GM13977 (cell line): ENCODE results near the gene CEACAM8.

ENCODE experiments used
- DNase-seq: peaks from one replicate; pipeline ENCODE4 v3.0.0; 2012; ENCODE audit warnings: low spot score
- in situ Hi-C: fragments of 300-500 bp; cut with MboI; formaldehyde crosslinking; loops from one replicate; pipeline ENCODE4 v1.12.0; 2022; ENCODE audit warnings: low sequenced_read_pairs, low pct_unique_long_range_greater_than_20kb, mixed read lengths, inconsistent platforms; ENCODE audit not compliant: unreplicated experiment
- TF ChIP-seq, protein P1 (sequence below): IDR thresholded peaks from 2 replicates; pipeline ENCODE4 v1.5.1; 2012; ENCODE audit warnings: mild to moderate bottlenecking, control low read depth; ENCODE audit not compliant: insufficient read depth; ENCODE audit errors: extremely low read depth, missing control alignments

Gene CEACAM8

DNA sequence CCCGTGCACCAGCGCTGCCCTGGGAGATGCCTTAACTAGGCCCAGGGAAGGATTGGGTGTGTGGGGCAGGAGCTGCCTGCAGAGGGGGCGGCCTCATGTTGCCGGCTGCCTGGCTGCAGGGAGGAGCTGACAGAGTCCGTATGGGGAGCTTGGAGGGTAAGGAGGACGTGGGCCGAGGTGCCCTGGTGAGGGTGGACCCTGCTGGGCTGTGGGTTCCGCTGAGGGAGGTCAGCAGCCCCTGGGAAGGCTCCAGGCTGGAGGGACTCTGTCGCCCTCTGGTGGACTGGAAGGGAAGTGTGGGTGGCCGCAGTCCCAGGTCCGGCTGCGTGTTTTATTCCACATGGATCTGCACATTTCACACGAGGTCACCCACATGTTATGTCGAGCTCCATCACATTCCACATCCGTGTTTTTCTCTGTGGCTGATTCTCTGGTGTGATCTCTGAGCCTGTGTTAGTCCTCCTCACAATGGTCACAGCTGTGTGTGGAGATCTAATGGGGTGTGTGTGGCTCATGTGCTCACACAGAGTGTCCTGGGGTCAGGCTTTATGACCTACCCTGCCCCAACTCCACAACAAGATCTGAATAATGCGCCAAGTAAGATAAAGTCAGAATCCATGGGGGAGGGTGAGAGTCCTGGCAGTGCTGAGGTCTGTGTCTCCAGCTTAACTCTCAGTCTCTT is 1.8 kb upstream of the CEACAM8 start:
- TF ChIP-seq, protein P1, sequence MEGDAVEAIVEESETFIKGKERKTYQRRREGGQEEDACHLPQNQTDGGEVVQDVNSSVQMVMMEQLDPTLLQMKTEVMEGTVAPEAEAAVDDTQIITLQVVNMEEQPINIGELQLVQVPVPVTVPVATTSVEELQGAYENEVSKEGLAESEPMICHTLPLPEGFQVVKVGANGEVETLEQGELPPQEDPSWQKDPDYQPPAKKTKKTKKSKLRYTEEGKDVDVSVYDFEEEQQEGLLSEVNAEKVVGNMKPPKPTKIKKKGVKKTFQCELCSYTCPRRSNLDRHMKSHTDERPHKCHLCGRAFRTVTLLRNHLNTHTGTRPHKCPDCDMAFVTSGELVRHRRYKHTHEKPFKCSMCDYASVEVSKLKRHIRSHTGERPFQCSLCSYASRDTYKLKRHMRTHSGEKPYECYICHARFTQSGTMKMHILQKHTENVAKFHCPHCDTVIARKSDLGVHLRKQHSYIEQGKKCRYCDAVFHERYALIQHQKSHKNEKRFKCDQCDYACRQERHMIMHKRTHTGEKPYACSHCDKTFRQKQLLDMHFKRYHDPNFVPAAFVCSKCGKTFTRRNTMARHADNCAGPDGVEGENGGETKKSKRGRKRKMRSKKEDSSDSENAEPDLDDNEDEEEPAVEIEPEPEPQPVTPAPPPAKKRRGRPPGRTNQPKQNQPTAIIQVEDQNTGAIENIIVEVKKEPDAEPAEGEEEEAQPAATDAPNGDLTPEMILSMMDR: peak; percentile 89
- in situ Hi-C loops: loop anchor here (5.0 kb wide), 1 partner anchor 34 kb away; no protein-coding TSS in a partner anchor
- DNase-seq: peak; percentile 52

DNA sequence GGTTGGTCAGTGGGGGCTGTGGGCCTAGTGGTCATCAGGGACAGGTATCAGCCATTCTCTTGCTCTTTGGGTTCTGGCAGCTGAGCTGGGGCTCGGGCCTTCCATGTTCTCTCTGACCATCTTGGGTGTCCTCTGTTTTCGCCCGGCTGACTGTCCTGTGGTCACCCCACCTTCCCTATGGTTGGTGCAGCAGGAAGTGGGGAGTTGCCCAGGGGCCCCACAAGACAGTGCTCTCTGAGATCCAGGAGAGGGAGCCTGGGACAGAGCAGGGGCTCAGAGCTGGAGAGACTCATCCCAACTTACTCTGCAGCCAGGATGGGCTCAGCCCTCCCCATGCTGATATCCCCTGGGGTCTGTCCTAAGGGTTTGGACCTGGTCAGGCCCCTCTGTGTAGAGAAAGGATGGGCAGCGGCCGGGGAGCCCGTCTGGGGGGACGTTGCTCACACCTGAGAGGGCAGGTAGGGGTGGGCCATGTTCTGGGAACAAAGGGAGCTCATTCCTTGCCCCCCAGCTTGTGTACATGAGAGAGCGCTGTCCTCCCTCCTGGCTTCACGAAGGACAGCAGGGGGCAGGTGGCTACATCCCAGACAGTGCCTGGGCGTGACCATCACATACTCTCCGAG is 937 bp upstream of the CEACAM8 start:
- DNase-seq: no peak
- in situ Hi-C loops: loop anchor here (5.0 kb wide), 1 partner anchor 33 kb away; no protein-coding TSS in a partner anchor
- TF ChIP-seq, protein P1: no peak

DNA sequence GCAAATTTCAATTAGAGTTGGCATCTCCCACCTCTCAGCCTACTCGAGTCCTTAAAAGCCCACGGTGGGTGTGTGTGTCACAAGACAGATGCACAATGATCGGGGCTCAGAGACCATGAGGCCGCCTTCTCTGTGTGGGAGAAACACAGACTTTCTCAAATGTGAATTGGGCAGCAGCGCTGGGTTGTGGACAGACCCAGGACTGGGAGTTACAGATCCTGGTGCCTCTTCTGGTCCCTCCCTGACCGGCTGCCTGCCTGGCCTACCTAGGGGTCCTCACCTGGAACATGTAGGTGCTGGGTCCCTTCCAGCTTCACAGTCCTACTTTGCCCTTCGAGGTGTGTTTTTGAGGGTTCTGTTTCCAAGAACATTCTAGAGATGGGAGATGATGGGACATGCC is 4.9 kb downstream of the CEACAM8 start:
- TF ChIP-seq, protein P1: no peak
- in situ Hi-C loops: no loop called here
- no peak for DNase-seq

DNA sequence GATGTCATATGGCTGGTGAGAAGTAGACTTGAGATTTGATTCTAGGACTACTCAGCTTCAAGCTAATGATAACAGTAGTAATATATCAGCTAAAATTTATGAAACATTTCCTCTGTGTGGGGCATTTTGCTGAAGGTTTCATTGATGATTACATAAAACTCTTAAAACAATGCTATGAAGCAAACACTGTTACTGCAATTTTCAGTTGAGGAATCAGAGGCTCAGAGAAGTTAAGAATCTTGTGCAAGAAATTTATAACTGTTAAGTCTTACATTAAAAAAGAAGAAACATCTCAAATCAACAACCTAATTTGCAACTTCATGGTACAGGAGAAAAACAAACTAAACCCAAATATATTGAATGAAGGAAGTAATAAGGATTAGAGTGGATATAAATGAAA is 10.3 kb downstream of the CEACAM8 start:
- no peak for DNase-seq
- in situ Hi-C loops: no loop called here
- TF ChIP-seq, protein P1: no peak

DNA sequence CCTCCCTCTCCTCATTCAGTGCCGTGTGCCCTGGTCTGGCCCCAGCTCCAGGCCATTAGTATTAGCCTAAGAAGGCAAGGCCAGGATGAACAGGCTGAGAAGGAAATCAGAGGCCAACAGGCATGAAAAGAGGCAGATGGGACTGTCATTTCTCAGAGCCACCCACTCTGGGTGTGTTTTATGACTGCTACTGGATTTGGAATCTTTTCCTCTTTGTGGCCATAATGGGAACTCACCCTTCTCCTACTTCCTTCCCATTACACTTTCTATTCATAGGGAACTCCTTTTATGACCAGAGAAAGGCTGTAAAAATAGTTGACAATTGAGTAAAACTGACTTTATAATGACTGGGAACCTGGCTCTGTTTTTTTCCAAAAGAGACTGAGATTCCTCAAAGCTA is 17.7 kb downstream of the CEACAM8 start:
- TF ChIP-seq, protein P1: no peak
- no peak for DNase-seq
- in situ Hi-C loops: no loop called here

DNA sequence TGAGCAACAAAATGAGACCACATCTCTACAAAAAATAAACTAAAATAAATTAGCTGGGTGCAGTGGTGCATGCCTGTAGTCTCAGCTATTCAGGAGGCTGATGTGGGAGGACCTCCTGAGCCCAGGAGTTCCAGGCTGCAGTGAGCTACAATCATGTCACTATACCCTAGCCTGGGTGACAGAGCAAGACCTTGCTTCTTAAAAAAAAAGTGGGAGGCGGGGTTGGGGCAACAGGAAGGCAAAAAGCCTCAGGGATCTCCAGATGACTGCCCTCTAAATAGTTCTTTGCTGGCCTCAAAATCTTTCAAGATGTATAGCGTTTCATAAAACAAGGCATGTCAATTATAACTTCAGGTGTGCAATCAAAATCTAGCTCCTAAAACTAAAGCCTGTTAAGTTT is 18.5 kb downstream of the CEACAM8 start:
- TF ChIP-seq, protein P1: no peak
- DNase-seq: no peak
- in situ Hi-C loops: no loop called here
